Loucy (cell line): ENCODE data around the gene PDS5B.

ENCODE experiments used
- H2AFZ ChIP-seq: fragments of 200-600 bp; sonication (generic); 2 replicates; pipeline ENCODE4 v1.6.0; 2016; ENCODE audit warnings: antibody characterized with exemption, mild to moderate bottlenecking, low read length, moderate library complexity
- H3F3A ChIP-seq: fragments of 200-600 bp; 2 replicates; pipeline ENCODE4 v1.6.0; 2016; ENCODE audit warnings: antibody characterized with exemption, low read depth, mild to moderate bottlenecking
- H3K27me3 ChIP-seq: fragments of 200-600 bp; sonication (generic); 2 replicates; pipeline ENCODE4 v1.6.1; 2014; ENCODE audit warnings: low read length, mild to moderate bottlenecking; ENCODE audit not compliant: insufficient read depth, poor library complexity, severe bottlenecking
- H3K36me3 ChIP-seq: fragments of 200-600 bp; sonication (generic); 2 replicates; pipeline ENCODE4 v1.6.1; 2016; ENCODE audit warnings: low read length; ENCODE audit not compliant: insufficient read depth
- H3K4me1 ChIP-seq: fragments of 200-600 bp; sonication (generic); 2 replicates; pipeline ENCODE4 v1.5.1; 2014; ENCODE audit warnings: low read length, mild to moderate bottlenecking; ENCODE audit not compliant: insufficient read depth, poor library complexity, severe bottlenecking
- H3K4me2 ChIP-seq: fragments of 200-600 bp; sonication (generic); 2 replicates; pipeline ENCODE4 v1.6.0; 2014; ENCODE audit warnings: antibody characterized with exemption, low read length, low read depth, mild to moderate bottlenecking; ENCODE audit not compliant: poor library complexity, severe bottlenecking
- H3K4me3 ChIP-seq: fragments of 200-600 bp; sonication (generic); 2 replicates; pipeline ENCODE4 v1.5.1; 2014; ENCODE audit warnings: low read length, mild to moderate bottlenecking, mixed read lengths; ENCODE audit not compliant: poor library complexity, severe bottlenecking
- H3K79me2 ChIP-seq: fragments of 200-600 bp; sonication (generic); 2 replicates; pipeline ENCODE4 v1.6.1; 2014; ENCODE audit warnings: low read length; ENCODE audit not compliant: insufficient read depth
- H3K9ac ChIP-seq: fragments of 200-600 bp; sonication (generic); 2 replicates; pipeline ENCODE4 v1.6.0; 2014; ENCODE audit warnings: mild to moderate bottlenecking, low read depth, low read length, moderate library complexity; ENCODE audit not compliant: poor library complexity, severe bottlenecking
- H3K9me2 ChIP-seq: fragments of 200-600 bp; sonication (generic); replicated peaks from 2 replicates; pipeline ENCODE4 v1.6.1; 2016; ENCODE audit warnings: low read depth, low read length, mixed read lengths
- H3K9me3 ChIP-seq: fragments of 200-600 bp; sonication (generic); 2 replicates; pipeline ENCODE4 v1.6.1; 2014; ENCODE audit warnings: mild to moderate bottlenecking, antibody characterized with exemption, low read length, low read depth; ENCODE audit not compliant: insufficient read depth
- H4K20me1 ChIP-seq: fragments of 200-600 bp; sonication (generic); 2 replicates; pipeline ENCODE4 v1.6.0; 2014; ENCODE audit warnings: antibody characterized with exemption, low read length, mild to moderate bottlenecking; ENCODE audit not compliant: insufficient read depth, poor library complexity, severe bottlenecking
- CTCF ChIP-seq: fragments of 200-600 bp; sonication (generic); conservative IDR thresholded peaks from 2 replicates; pipeline ENCODE4 v1.5.1; 2014; ENCODE audit warnings: mild to moderate bottlenecking, antibody characterized with exemption, low read length
- EZH2phosphoT487 ChIP-seq: fragments of 200-600 bp; IDR thresholded peaks from 2 replicates; pipeline ENCODE4 v1.6.1; 2018; ENCODE audit warnings: antibody characterized with exemption, mild to moderate bottlenecking, moderate library complexity, borderline replicate concordance

The PDS5B gene

GRCh38 chr13:32586080-32586900 lies at the start of gene PDS5B:
Gene PDS5B (plus strand): TSS chr13:32586452. CDS start chr13:32648773, 62,321 bp downstream.
- no peaks in the 10 kb centered on the region for H3F3A ChIP-seq
- H2AFZ ChIP-seq = peak within 1 kb of the TSS; percentile 94
- peak within 1 kb of the TSS; percentile 82 for H3K4me3 ChIP-seq
- H3K4me2 ChIP-seq = peak within 1 kb of the TSS; percentile 87
- H3K9me3 ChIP-seq = no peaks in the 10 kb centered on the region
- TF ChIP-seq CTCF (peak; percentile 59), EZH2phosphoT487 (no peak)
- peak within 1 kb of the TSS; percentile 80 for H3K9ac ChIP-seq
- peaks cover 43% of the 10 kb centered on the region for H3K79me2 ChIP-seq
- no peaks in the 10 kb centered on the region for H3K9me2 ChIP-seq
- H3K36me3 ChIP-seq = no peaks in the 10 kb centered on the region
- H4K20me1 ChIP-seq = peaks cover 38% of the 10 kb centered on the region
- peaks cover 37% of the 10 kb centered on the region for H3K4me1 ChIP-seq
- no peaks in the 10 kb centered on the region for H3K27me3 ChIP-seq

- TF ChIP-seq EZH2phosphoT487 = no peak
- Histone ChIP-seq H3K79me2 (peaks cover 58% of the 10 kb centered on the region), H3K9ac (peak overlapping the region; percentile 87), H4K20me1 (peaks cover 37% of the 10 kb centered on the region), H3K27me3 (no peaks in the 10 kb centered on the region), H3F3A (no peaks in the 10 kb centered on the region), H3K4me1 (peaks cover 49% of the 10 kb centered on the region), H3K9me2 (no peaks in the 10 kb centered on the region), H2AFZ (peak overlapping the region; percentile 95), H3K36me3 (peaks cover 3% of the 10 kb centered on the region; the same call in 1 of the 2 replicates), H3K4me3 (peak overlapping the region; percentile 88), H3K9me3 (no peaks in the 10 kb centered on the region), H3K4me2 (peak overlapping the region; percentile 98)
Measured at GRCh38 chr13:32537580-32538142, 48.6 kb upstream of the PDS5B start.

- Histone ChIP-seq H3K4me2 (peak overlapping the region; percentile 98), H3K9me3 (no peaks in the 10 kb centered on the region), H3K9ac (peak overlapping the region; percentile 87), H3K4me3 (peak overlapping the region; percentile 88), H3K36me3 (peaks cover 3% of the 10 kb centered on the region; the same call in 1 of the 2 replicates), H3K4me1 (peaks cover 47% of the 10 kb centered on the region), H3K27me3 (no peaks in the 10 kb centered on the region), H3F3A (no peaks in the 10 kb centered on the region), H3K79me2 (peaks cover 53% of the 10 kb centered on the region), H4K20me1 (peaks cover 34% of the 10 kb centered on the region), H2AFZ (peak overlapping the region; percentile 95), H3K9me2 (no peaks in the 10 kb centered on the region)
- TF ChIP-seq EZH2phosphoT487 = no peak
- TF ChIP-seq CTCF = no peak
Measured at GRCh38 chr13:32538143-32538620, 48.1 kb upstream of the PDS5B start.
